ENCODE measurements around the gene HMGN2. TPM values are rescaled to one million over a fixed set of nuclear protein-coding genes. Genes with fewer than 3 reads are reported as not detected.

The HMGN2 gene
- total and polyA plus RNA-seq, 10 of the 15 experiments (the other 5 are each of a cell fraction or from before 2014, with no cell fraction given), result 249 to 2,682 (median 694) TPM

GRCh38 chr1:26459573-26460031 lies 12.6 kb upstream of the HMGN2 start:
- Histone ChIP-seq H4K20me1 (ENCODE audit: control insufficient read depth, insufficient read depth) (no peaks in the 10 kb centered on the region), H3K27me3 (replicated peaks in 1 of 2; ENCODE audit: control insufficient read depth in 2 of 2, insufficient read depth in 2 of 2, low read length in 1 of 2) (no peaks in the 10 kb centered on the region), H3K9me3 (replicated peaks; ENCODE audit: control insufficient read depth, insufficient read depth, low read length) (no peaks in the 10 kb centered on the region), H3K79me2 (ENCODE audit: control insufficient read depth, insufficient read depth, low read length) (no peaks in the 10 kb centered on the region), H3K4me3 (no peak overlapping the region), H3K4me1 (ENCODE audit: control insufficient read depth, insufficient read depth, low read length) (no peaks in the 10 kb centered on the region), H3K4me2 (ENCODE audit: control insufficient read depth, insufficient read depth) (no peak overlapping the region), H3K36me3 (ENCODE audit: control insufficient read depth in 2 of 2, insufficient read depth in 2 of 2, low read length in 1 of 2) (peaks cover 4 to 19% of the 10 kb centered on the region in 2 experiments; a peak in 3 of 4 replicates), H3K9ac (ENCODE audit: control insufficient read depth, insufficient read depth, low read length) (no peak overlapping the region), H2AFZ (ENCODE audit: control insufficient read depth, low read depth, low read length) (no peak overlapping the region), H3K27ac (ENCODE audit: control insufficient read depth, insufficient read depth) (no peak overlapping the region)
- WGBS (ENCODE audit: insufficient coverage, insufficient replicate concordance, low lambda C conversion rate, missing lambda C conversion rate), result 72% methylated on average over 3 of the region's 3 CpGs
- ATAC-seq (no peak), DNase-seq (ENCODE audit: low read depth, low spot score) (no peak), FAIRE-seq (no peak)
- ChIA-PET CTCF (interaction anchor here (1.0 to 2.6 kb wide), 2 partner anchors 11 to 43 kb away, joined by 3 to 14 read pairs; partner anchors contain the start of gene HMGN2), POLR2A (no interaction called here), SMC1A (ENCODE audit: uncharacterized antibody, unreplicated experiment) (no interaction called here), RAD21 (ENCODE audit: unreplicated experiment) (no interaction called here)
- in situ Hi-C loops (cut with MboI) (no loop called here), intact Hi-C loops (cut with micrococcal nuclease; ENCODE audit: unreplicated experiment) (no loop called here)
- TF ChIP-seq ZNF274 (IDR thresholded peaks at IDR 0.05; ENCODE audit: insufficient read depth, insufficient read length), result no peak
- TF ChIP-seq SPI1 (IDR thresholded peaks at IDR 0.05; ENCODE audit: borderline replicate concordance, insufficient read depth, low read depth, low read length), result no peak
- no peak for TF ChIP-seq RELB (IDR thresholded peaks at IDR 0.05; ENCODE audit: low read depth)
- TF ChIP-seq NFXL1 (IDR thresholded peaks at IDR 0.05; ENCODE audit: borderline replicate concordance), result no peak
- TF ChIP-seq TCF7 (IDR thresholded peaks at IDR 0.05; ENCODE audit: borderline replicate concordance), result no peak
- no peak for TF ChIP-seq MEF2A (IDR thresholded peaks at IDR 0.05; ENCODE audit: insufficient read depth, low read depth, low read length)
- no peak for TF ChIP-seq GATAD2B (conservative IDR thresholded peaks at IDR 0.05; ENCODE audit: low read depth)
- no peak for TF ChIP-seq SMC3 (IDR thresholded peaks at IDR 0.05; ENCODE audit: borderline replicate concordance, low read length)
- TF ChIP-seq NFYB (IDR thresholded peaks at IDR 0.05; ENCODE audit: insufficient read depth, low read depth, low read length), result no peak
- no peak for TF ChIP-seq BMI1 (IDR thresholded peaks at IDR 0.05; ENCODE audit: borderline replicate concordance)
- TF ChIP-seq E4F1 (IDR thresholded peaks at IDR 0.05; ENCODE audit: borderline replicate concordance, partially characterized antibody), result no peak
- BruUV-seq (replicated peaks), result no TSS peak
